Measurements from ENCODE around the gene SLC2A13.
"Not testable (repeated sequence)": the region's sequence is repeated elsewhere in the genome, so short reads cannot be mapped to it uniquely, and the experiment has no call there.

Gene SLC2A13

GRCh38 chr12:39752482-39753137 is 353.3 kb downstream of the SLC2A13 start:
- DNase-seq (ENCODE audit: low spot score), result no peak

GRCh38 chr12:39746151-39746550 is 359.7 kb downstream of the SLC2A13 start:
- DNase-seq (ENCODE audit: low spot score), result not testable (repeated sequence)

DNA sequence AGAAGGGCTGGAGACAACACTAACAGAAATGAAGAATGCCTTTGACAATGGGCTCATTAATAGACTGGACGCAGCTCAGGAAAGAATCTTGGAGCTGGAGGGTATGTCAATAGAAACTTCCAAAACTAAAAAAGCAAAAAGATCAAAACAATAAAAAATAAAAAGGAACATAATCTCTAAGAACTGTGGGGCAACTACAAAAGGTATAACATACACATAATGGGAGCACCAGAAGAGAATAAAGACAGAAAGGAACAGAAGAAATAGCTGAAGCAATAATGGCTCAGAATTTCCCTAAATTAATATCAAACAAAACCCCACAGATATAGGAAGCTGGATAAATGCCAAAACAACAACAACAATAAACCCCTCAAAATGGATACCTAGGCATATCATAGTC is 362.2 kb downstream of the SLC2A13 start:
- no peak for DNase-seq (ENCODE audit: low spot score)

GRCh38 chr12:39736406-39736805 is 369.5 kb downstream of the SLC2A13 start:
- no peak for DNase-seq (ENCODE audit: low spot score)

- DNase-seq (ENCODE audit: low spot score), result peak; percentile 13
Observed at GRCh38 chr12:39723831-39724230, 382.1 kb downstream of the SLC2A13 start.

- DNase-seq (ENCODE audit: low spot score), result no peak
Observed at GRCh38 chr12:39722504-39722903, 383.4 kb downstream of the SLC2A13 start.

DNA sequence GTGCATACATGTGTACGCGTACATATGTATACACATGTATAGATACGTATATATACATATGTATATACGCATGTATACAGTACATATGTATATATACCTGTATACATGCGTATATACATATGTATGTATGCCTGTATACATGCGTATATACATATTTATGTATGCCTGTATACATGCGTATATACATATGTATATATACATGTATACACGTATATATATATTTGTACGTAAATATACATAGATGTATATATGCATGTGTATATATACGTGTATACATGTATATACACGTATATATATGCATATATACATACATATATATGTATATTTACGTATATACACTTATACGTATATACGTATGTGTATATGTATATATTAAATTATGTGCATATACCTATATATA is 392.3 kb downstream of the SLC2A13 start:
- no peak for DNase-seq (ENCODE audit: low spot score)

GRCh38 chr12:39712334-39712733 is 393.5 kb downstream of the SLC2A13 start:
- no peak for DNase-seq (ENCODE audit: low spot score)

All from GM03348 (cell line).